HepG2 (cell line): ENCODE results near the gene SLC25A45. TPM values are rescaled to one million over a fixed set of nuclear protein-coding genes. Genes with fewer than 3 reads are reported as not detected.
A peak's percentile ranks its signal among the peaks of the same experiment; 100 is the strongest.

ENCODE experiments used
- CREM ChIP-seq, 2 experiments: sonication (generic) in 1 of 2; formaldehyde crosslinking in 1 of 2; IDR thresholded peaks; 2 replicates each; pipeline versions ENCODE4 v1.4.0 to v1.6.1; 2016 to 2020; ENCODE audit warnings: antibody characterized with exemption in 1 of 2, mild to moderate bottlenecking in 1 of 2, missing genetic modification reagents in 1 of 2
- FOSL2 ChIP-seq: sonication (generic); formaldehyde crosslinking; IDR thresholded peaks from 2 replicates; pipeline ENCODE4 v1.4.0; 2020; ENCODE audit warnings: missing genetic modification reagents
- NFE2L2 ChIP-seq: fragments of 150-350 bp; IDR thresholded peaks from 2 replicates; pipeline ENCODE4 v1.6.1; 2014; ENCODE audit warnings: low read length
- RBFOX2 ChIP-seq: fragments of 200-400 bp; formaldehyde crosslinking; IDR thresholded peaks from 2 replicates; pipeline ENCODE4 v1.6.1; 2017; ENCODE audit warnings: low read depth, mild to moderate bottlenecking, low read length
- SYNCRIP ChIP-seq: fragments of 200-400 bp; formaldehyde crosslinking; IDR thresholded peaks from 2 replicates; pipeline ENCODE4 v1.6.1; 2018; ENCODE audit warnings: mild to moderate bottlenecking, low read depth, low read length; ENCODE audit not compliant: insufficient read depth
- THRA ChIP-seq: sonication (generic); formaldehyde crosslinking; IDR thresholded peaks from 2 replicates; pipeline ENCODE4 v1.4.0; 2020; ENCODE audit warnings: missing genetic modification reagents, borderline replicate concordance
- ZKSCAN8 ChIP-seq: IDR thresholded peaks from 2 replicates; pipeline ENCODE4 v1.6.1; 2016; ENCODE audit warnings: borderline replicate concordance, missing genetic modification reagents, missing compliant biosample characterization
- ZNF274 ChIP-seq: sonication (generic); formaldehyde crosslinking; IDR thresholded peaks from 2 replicates; pipeline ENCODE4 v1.5.1; 2020; ENCODE audit warnings: mild to moderate bottlenecking, missing genetic modification reagents
- ZNF460 ChIP-seq: sonication (generic); formaldehyde crosslinking; IDR thresholded peaks from 2 replicates; pipeline ENCODE4 v1.5.1; 2020; ENCODE audit warnings: missing genetic modification reagents, mild to moderate bottlenecking, borderline replicate concordance
- ZNF672 ChIP-seq: sonication (generic); formaldehyde crosslinking; IDR thresholded peaks from 2 replicates; pipeline ENCODE4 v1.8.1; 2022; ENCODE audit warnings: missing genetic modification reagents
- ZNF687 ChIP-seq: sonication (generic); formaldehyde crosslinking; IDR thresholded peaks from 2 replicates; pipeline ENCODE4 v1.5.1; 2020; ENCODE audit warnings: mild to moderate bottlenecking, missing genetic modification reagents, moderate library complexity
- ZNF792 ChIP-seq: IDR thresholded peaks from 2 replicates; pipeline ENCODE4 v1.6.1; 2016
- polyA plus RNA-seq, 8 experiments: library from polyadenylated mRNA; depleted of rRNA in 3 of 8; stranded (reverse) in 7 of 8; unstranded in 1 of 8; fragments of >200 nt; fragmentation: Illumina TruSeq in 4 of 8; extraction: Trizol in 4 of 8; gene quantifications; 2 replicates each; pipeline versions ENCODE4 v1.2.1 to v1.2.3, GENCODE V29; 2011 to 2016; ENCODE audit warnings: low read depth in 4 of 8, missing spikeins in 1 of 8, mixed read lengths in 1 of 8; ENCODE audit not compliant: insufficient read depth in 1 of 8
- total RNA-seq, 5 experiments: library from RNA; depleted of rRNA; stranded (reverse); fragments of >200 nt; fragmentation: Illumina TruSeq; extraction: Trizol; gene quantifications; 2 replicates each; pipeline ENCODE4 v1.2.3, GENCODE V29; 2016; ENCODE audit warnings: low read depth in 1 of 5
- TF ChIP-seq, protein P1 (sequence below): sonication (generic); formaldehyde crosslinking; IDR thresholded peaks from 2 replicates; pipeline ENCODE4 v1.8.0; 2022; ENCODE audit warnings: missing genetic modification reagents, mild to moderate bottlenecking, inconsistent platforms, borderline replicate concordance
- TF ChIP-seq, protein P2 (sequence below): sonication (generic); formaldehyde crosslinking; IDR thresholded peaks from 2 replicates; pipeline ENCODE4 v1.4.0; 2020; ENCODE audit warnings: low read depth, mild to moderate bottlenecking, missing genetic modification reagents

Gene SLC25A45
- total and polyA plus RNA-seq, 2 of the 13 experiments (the other 11 are each of a cell fraction or from before 2014, with no cell fraction given) = 1.2 to 3.4 TPM

DNA sequence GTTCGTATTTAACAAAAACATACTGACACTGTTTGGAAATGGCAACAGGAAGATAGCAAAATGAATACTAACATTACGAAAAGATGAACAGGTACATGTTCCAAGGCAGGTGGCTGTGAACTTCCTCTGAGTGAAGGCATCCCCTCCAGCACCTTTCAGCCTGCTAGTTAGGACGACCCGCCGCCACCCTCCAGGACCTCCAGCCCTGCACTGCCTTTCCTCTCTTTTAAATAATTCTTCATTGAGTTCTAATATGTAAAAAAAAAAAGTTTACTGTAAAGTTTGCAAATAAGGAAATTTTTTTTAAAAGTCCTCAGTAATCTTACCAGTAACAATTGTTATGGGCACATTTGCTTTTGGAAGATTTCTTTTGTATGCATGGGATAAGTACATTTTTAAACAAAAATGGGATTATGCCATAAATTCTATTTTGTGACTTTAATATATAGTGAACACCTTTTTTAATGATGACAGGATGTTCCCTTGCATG, 46.2 kb upstream of the SLC25A45 start (continued):
- peak; percentile 65 for TF ChIP-seq RBFOX2
- no peak for TF ChIP-seq NFE2L2
- no peak for TF ChIP-seq SYNCRIP
- no peak for TF ChIP-seq ZKSCAN8
- TF ChIP-seq ZNF792 (CRISPR knock-in tag) = no peak
- TF ChIP-seq FOSL2 (CRISPR knock-in tag) = no peak
- TF ChIP-seq, protein P1, sequence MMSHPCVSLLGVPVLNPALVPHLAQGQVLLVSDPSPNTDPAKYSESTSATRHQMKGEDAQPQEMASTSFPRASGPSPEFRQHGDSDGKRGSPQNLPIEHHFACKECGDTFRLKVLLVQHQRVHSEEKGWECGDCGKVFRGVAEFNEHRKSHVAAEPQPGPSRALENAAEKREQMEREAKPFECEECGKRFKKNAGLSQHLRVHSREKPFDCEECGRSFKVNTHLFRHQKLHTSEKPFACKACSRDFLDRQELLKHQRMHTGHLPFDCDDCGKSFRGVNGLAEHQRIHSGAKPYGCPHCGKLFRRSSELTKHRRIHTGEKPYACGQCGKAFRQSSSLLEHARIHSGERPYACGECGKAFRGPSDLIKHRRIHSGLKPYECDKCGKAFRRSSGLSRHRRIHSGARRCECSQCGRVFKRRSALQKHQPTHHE (CRISPR knock-in tag) = no peak
- no peak for TF ChIP-seq THRA (CRISPR knock-in tag)
- TF ChIP-seq, protein P2, sequence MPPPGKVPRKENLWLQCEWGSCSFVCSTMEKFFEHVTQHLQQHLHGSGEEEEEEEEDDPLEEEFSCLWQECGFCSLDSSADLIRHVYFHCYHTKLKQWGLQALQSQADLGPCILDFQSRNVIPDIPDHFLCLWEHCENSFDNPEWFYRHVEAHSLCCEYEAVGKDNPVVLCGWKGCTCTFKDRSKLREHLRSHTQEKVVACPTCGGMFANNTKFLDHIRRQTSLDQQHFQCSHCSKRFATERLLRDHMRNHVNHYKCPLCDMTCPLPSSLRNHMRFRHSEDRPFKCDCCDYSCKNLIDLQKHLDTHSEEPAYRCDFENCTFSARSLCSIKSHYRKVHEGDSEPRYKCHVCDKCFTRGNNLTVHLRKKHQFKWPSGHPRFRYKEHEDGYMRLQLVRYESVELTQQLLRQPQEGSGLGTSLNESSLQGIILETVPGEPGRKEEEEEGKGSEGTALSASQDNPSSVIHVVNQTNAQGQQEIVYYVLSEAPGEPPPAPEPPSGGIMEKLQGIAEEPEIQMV (CRISPR knock-in tag) = no peak
- TF ChIP-seq ZNF672 (CRISPR knock-in tag) = no peak
- TF ChIP-seq ZNF460 (CRISPR knock-in tag) = no peak
- TF ChIP-seq CREM (IDR thresholded peaks at IDR 0.05) = no peak
- TF ChIP-seq CREM (CRISPR knock-in tag; IDR thresholded peaks at IDR 0.05) = no peak
- TF ChIP-seq ZNF687 (CRISPR knock-in tag) = no peak
- no peak for TF ChIP-seq ZNF274 (CRISPR knock-in tag)
